NCI-H1048 (cell line): ENCODE measurements around the gene TUBD1.
A peak's percentile ranks its signal among the peaks of the same experiment; 100 is the strongest.
"Not testable (repeated sequence)": the region's sequence is repeated elsewhere in the genome, so short reads cannot be mapped to it uniquely, and the experiment has no call there.

Experiments
- DNase-seq: peaks from one replicate; lab custom pipeline; 2025; lab: John Stamatoyannopoulos, UW

Gene TUBD1

GRCh38 chr17:59892924-59893675 is at the start of gene TUBD1, which contains the start of gene RPS6KB1:
Gene TUBD1 (minus strand): TSS chr17:59892943. CDS start chr17:59891002, 1,941 bp downstream.
Gene RPS6KB1 (plus strand): TSS chr17:59893121. CDS start chr17:59893185, 64 bp downstream.
- DNase-seq: peak; percentile 92

GRCh38 chr17:59941131-59941530 is 48.4 kb upstream of the TUBD1 start:
- DNase-seq: no peak

GRCh38 chr17:59940697-59941096 is 48.0 kb upstream of the TUBD1 start:
- not testable (repeated sequence) for DNase-seq

- DNase-seq: not testable (repeated sequence)
Observed at GRCh38 chr17:59933317-59933716, 40.6 kb upstream of the TUBD1 start.

- not testable (repeated sequence) for DNase-seq
Observed at GRCh38 chr17:59930768-59931167, 38.0 kb upstream of the TUBD1 start.

GRCh38 chr17:59930121-59930520 is 37.4 kb upstream of the TUBD1 start:
- DNase-seq: not testable (repeated sequence)

GRCh38 chr17:59920637-59921036 is 27.9 kb upstream of the TUBD1 start:
- DNase-seq: not testable (repeated sequence)

- DNase-seq: no peak
Observed at GRCh38 chr17:59916446-59916845, 23.7 kb upstream of the TUBD1 start.

GRCh38 chr17:59914274-59914854 is 21.6 kb upstream of the TUBD1 start:
- DNase-seq: no peak

- DNase-seq: no peak
Observed at GRCh38 chr17:59907467-59907866, 14.7 kb upstream of the TUBD1 start.

GRCh38 chr17:59903455-59903854 is 10.7 kb upstream of the TUBD1 start:
- DNase-seq: no peak

- DNase-seq: no peak
Observed at GRCh38 chr17:59901604-59902003, 8.9 kb upstream of the TUBD1 start.

GRCh38 chr17:59899099-59899498 is 6.4 kb upstream of the TUBD1 start:
- DNase-seq: no peak

GRCh38 chr17:59897090-59897489 is 4.3 kb upstream of the TUBD1 start:
- no peak for DNase-seq

- DNase-seq: no peak
Observed at GRCh38 chr17:59893676-59894100, 945 bp upstream of the TUBD1 start.

- DNase-seq: no peak
Observed at GRCh38 chr17:59892251-59892923, 356 bp downstream of the TUBD1 start.

- no peak for DNase-seq
Observed at GRCh38 chr17:59890720-59891119, 2.0 kb downstream of the TUBD1 start.

- DNase-seq: no peak
Observed at GRCh38 chr17:59888145-59888750, 4.5 kb downstream of the TUBD1 start.

- DNase-seq: no peak
Observed at GRCh38 chr17:59884861-59885260, 7.9 kb downstream of the TUBD1 start.

- DNase-seq: no peak
Observed at GRCh38 chr17:59878624-59879023, 14.1 kb downstream of the TUBD1 start.

- no peak for DNase-seq
Observed at GRCh38 chr17:59877965-59878364, 14.8 kb downstream of the TUBD1 start.

- no peak for DNase-seq
Observed at GRCh38 chr17:59876107-59876506, 16.6 kb downstream of the TUBD1 start.
